ENCODE data around the gene KIAA1755. TPM values are rescaled to one million over a fixed set of nuclear protein-coding genes. Genes with fewer than 3 reads are reported as not detected.

The KIAA1755 gene
- total RNA-seq, 4 donors from 2014 or later = 0.05 to 0.41 (median 0.38) TPM; not detected in 1

GRCh38 chr20:38228436-38228835 lies 32.1 kb downstream of the KIAA1755 start:
- no peak overlapping the region for H3K4me3 ChIP-seq
- H3K36me3 ChIP-seq = no peaks in the 10 kb centered on the region
- in situ Hi-C loops (cut with MboI; ENCODE audit: low sequenced_read_pairs in 4 of 4) (no loop called here), intact Hi-C loops (cut with DNase I; ENCODE audit: low total_unique reads) (loop anchor here (5.0 kb wide), 1 partner anchor 94 kb away; no protein-coding TSS in a partner anchor)
- TF ChIP-seq CTCF (IDR thresholded peaks at IDR 0.05 in 4 of 5, conservative IDR thresholded peaks at IDR 0.05 in 1 of 5) (no peak), POLR2A (IDR thresholded peaks at IDR 0.05) (no peak)
- no peaks in the 10 kb centered on the region for H3K27me3 ChIP-seq
- H3K4me1 ChIP-seq = no peaks in the 10 kb centered on the region
- no peak for ATAC-seq
- peak in 1 of 2 donors; percentile 2 for DNase-seq
- H3K27ac ChIP-seq = no peak overlapping the region
- H3K9me3 ChIP-seq = no peaks in the 10 kb centered on the region

GRCh38 chr20:38227420-38228360 lies 32.8 kb downstream of the KIAA1755 start:
- no peak for ATAC-seq
- no peak overlapping the region for H3K4me3 ChIP-seq
- peak in 1 of 2 donors; percentile 5 for DNase-seq
- no peaks in the 10 kb centered on the region for H3K4me1 ChIP-seq
- intact Hi-C loops (cut with DNase I; ENCODE audit: low total_unique reads) (loop anchor here (5.0 kb wide), 1 partner anchor 95 kb away; no protein-coding TSS in a partner anchor), in situ Hi-C loops (cut with MboI; ENCODE audit: low sequenced_read_pairs in 4 of 4) (no loop called here)
- no peak overlapping the region for H3K27ac ChIP-seq
- no peaks in the 10 kb centered on the region for H3K27me3 ChIP-seq
- no peaks in the 10 kb centered on the region for H3K9me3 ChIP-seq
- no peak for TF ChIP-seq POLR2A (IDR thresholded peaks at IDR 0.05)
- no peak for TF ChIP-seq CTCF (IDR thresholded peaks at IDR 0.05 in 4 of 5, conservative IDR thresholded peaks at IDR 0.05 in 1 of 5)
- no peaks in the 10 kb centered on the region for H3K36me3 ChIP-seq

- in situ Hi-C loops (cut with MboI; ENCODE audit: low sequenced_read_pairs in 4 of 4) (no loop called here), intact Hi-C loops (cut with DNase I; ENCODE audit: low total_unique reads) (loop anchor here (5.0 kb wide), 1 partner anchor 96 kb away; no protein-coding TSS in a partner anchor)
- TF ChIP-seq POLR2A (IDR thresholded peaks at IDR 0.05) (no peak), CTCF (IDR thresholded peaks at IDR 0.05 in 4 of 5, conservative IDR thresholded peaks at IDR 0.05 in 1 of 5) (no peak)
- Histone ChIP-seq H3K4me3 (no peak overlapping the region), H3K9me3 (no peaks in the 10 kb centered on the region), H3K27me3 (no peaks in the 10 kb centered on the region), H3K4me1 (no peaks in the 10 kb centered on the region), H3K27ac (no peak overlapping the region), H3K36me3 (no peaks in the 10 kb centered on the region)
- DNase-seq = no peak
- no peak for ATAC-seq
Measured at GRCh38 chr20:38226553-38226952, 34.0 kb downstream of the KIAA1755 start.

GRCh38 chr20:38225900-38226263 lies 34.7 kb downstream of the KIAA1755 start:
- Histone ChIP-seq H3K36me3 (no peaks in the 10 kb centered on the region), H3K4me1 (no peaks in the 10 kb centered on the region), H3K27me3 (no peaks in the 10 kb centered on the region), H3K4me3 (no peak overlapping the region), H3K9me3 (no peaks in the 10 kb centered on the region), H3K27ac (no peak overlapping the region)
- TF ChIP-seq POLR2A (IDR thresholded peaks at IDR 0.05) (no peak), CTCF (IDR thresholded peaks at IDR 0.05 in 4 of 5, conservative IDR thresholded peaks at IDR 0.05 in 1 of 5) (no peak)
- DNase-seq (peak in 1 of 2 donors; percentile 6), ATAC-seq (no peak)
- in situ Hi-C loops (cut with MboI; ENCODE audit: low sequenced_read_pairs in 4 of 4) (no loop called here), intact Hi-C loops (cut with DNase I; ENCODE audit: low total_unique reads) (loop anchor here (5.0 kb wide), 1 partner anchor 96 kb away; no protein-coding TSS in a partner anchor)

All from gastrocnemius medialis (tissue), 4 donors.